ENCODE measurements around the gene EVX2.

EVX2 gene

GRCh38 chr2:176082824-176083751, 674 bp downstream of the EVX2 start:
- DNase-seq (ENCODE audit: low spot score) = no peak

GRCh38 chr2:176082525-176082823, 1.3 kb downstream of the EVX2 start:
- DNase-seq (ENCODE audit: low spot score) = no peak

- no peak for DNase-seq (ENCODE audit: low spot score)
Observed at GRCh38 chr2:176081837-176082524, 1.8 kb downstream of the EVX2 start.

- DNase-seq (ENCODE audit: low spot score) = no peak
Observed at GRCh38 chr2:176081376-176081836, 2.4 kb downstream of the EVX2 start.

GRCh38 chr2:176080540-176081375, 3.0 kb downstream of the EVX2 start:
- no peak for DNase-seq (ENCODE audit: low spot score)

GRCh38 chr2:176079831-176080539, 3.8 kb downstream of the EVX2 start:
- DNase-seq (ENCODE audit: low spot score) = no peak

GRCh38 chr2:176079285-176079830, 4.4 kb downstream of the EVX2 start:
- DNase-seq (ENCODE audit: low spot score) = no peak

- no peak for DNase-seq (ENCODE audit: low spot score)
Observed at GRCh38 chr2:176078541-176079284, 5.0 kb downstream of the EVX2 start.

- no peak for DNase-seq (ENCODE audit: low spot score)
Observed at GRCh38 chr2:176076796-176077195, 7.0 kb downstream of the EVX2 start.

- DNase-seq (ENCODE audit: low spot score) = no peak
Observed at GRCh38 chr2:176076063-176076462, 7.7 kb downstream of the EVX2 start.

GRCh38 chr2:176075481-176075880, 8.3 kb downstream of the EVX2 start:
- no peak for DNase-seq (ENCODE audit: low spot score)

GRCh38 chr2:176074919-176075425, 8.8 kb downstream of the EVX2 start:
- no peak for DNase-seq (ENCODE audit: low spot score)

- DNase-seq (ENCODE audit: low spot score) = no peak
Observed at GRCh38 chr2:176072951-176073904, 10.5 kb downstream of the EVX2 start.

GRCh38 chr2:176072292-176072669, 11.5 kb downstream of the EVX2 start:
- DNase-seq (ENCODE audit: low spot score) = no peak

- no peak for DNase-seq (ENCODE audit: low spot score)
Observed at GRCh38 chr2:176071330-176072291, 12.2 kb downstream of the EVX2 start.

GRCh38 chr2:176068419-176068832, 15.3 kb downstream of the EVX2 start:
- DNase-seq (ENCODE audit: low spot score) = no peak

- no peak for DNase-seq (ENCODE audit: low spot score)
Observed at GRCh38 chr2:176067589-176068418, 16.0 kb downstream of the EVX2 start.
